GM12878 (cell line): Measurements from ENCODE around the gene POC1B. TPM values are rescaled to one million over a fixed set of nuclear protein-coding genes. Genes with fewer than 3 reads are reported as not detected.

Experiments
- CTCF ChIP-seq, 3 experiments: IDR thresholded peaks in 2 of 3; conservative IDR thresholded peaks in 1 of 3; 2 replicates each; pipeline ENCODE4 v1.5.1; 2011; ENCODE audit warnings: low read depth in 3 of 3, low read length in 3 of 3, mild to moderate bottlenecking in 3 of 3, control low read depth in 2 of 3, moderate library complexity in 2 of 3, inconsistent platforms in 1 of 3, mixed read lengths in 1 of 3; ENCODE audit not compliant: control insufficient read depth in 2 of 3, insufficient read depth in 1 of 3; ENCODE audit errors: extremely low read depth in 1 of 3
- IKZF1 ChIP-seq: fragments of 450-650 bp; conservative IDR thresholded peaks from 2 replicates; pipeline ENCODE4 v1.6.1; 2017; ENCODE audit warnings: antibody characterized with exemption, mild to moderate bottlenecking
- IRF3 ChIP-seq: fragments of 450-650 bp; IDR thresholded peaks from 2 replicates; pipeline ENCODE4 v1.6.1; 2014; ENCODE audit warnings: mild to moderate bottlenecking
- IRF4 ChIP-seq: IDR thresholded peaks from 2 replicates; pipeline ENCODE4 v1.6.1; 2011; ENCODE audit warnings: low read depth, low read length
- JUNB ChIP-seq: IDR thresholded peaks from 2 replicates; pipeline ENCODE4 v1.6.1; 2016; ENCODE audit warnings: antibody characterized with exemption, mild to moderate bottlenecking
- MEF2A ChIP-seq: IDR thresholded peaks from 2 replicates; pipeline ENCODE4 v1.6.1; 2011; ENCODE audit warnings: low read depth, mild to moderate bottlenecking, low read length, moderate library complexity; ENCODE audit not compliant: insufficient read depth
- MYC ChIP-seq: IDR thresholded peaks from 2 replicates; pipeline ENCODE4 v1.6.1; 2011; ENCODE audit warnings: mild to moderate bottlenecking, low read length, moderate library complexity, inconsistent platforms; ENCODE audit not compliant: insufficient read depth, insufficient replicate concordance, insufficient read length, severe bottlenecking
- TCF3 ChIP-seq: IDR thresholded peaks from 2 replicates; pipeline ENCODE4 v1.6.1; 2012; ENCODE audit warnings: low read depth, mild to moderate bottlenecking, low read length, borderline replicate concordance; ENCODE audit not compliant: insufficient read depth
- YY1 ChIP-seq: IDR thresholded peaks from 2 replicates; pipeline ENCODE4 v1.6.1; 2011; ENCODE audit warnings: low read depth, mild to moderate bottlenecking, low read length
- ZNF384 ChIP-seq: IDR thresholded peaks from 2 replicates; pipeline ENCODE4 v1.6.1; 2012; ENCODE audit warnings: low read depth, mild to moderate bottlenecking, low read length, improper control_type of control experiment, borderline replicate concordance
- polyA plus RNA-seq, 11 experiments: library from polyadenylated mRNA; depleted of rRNA in 4 of 11; unstranded in 6 of 11; stranded (reverse) in 5 of 11; fragments of >200 nt; fragmentation: Nextera tagmentation in 4 of 11; fragmentation: Illumina TruSeq in 1 of 11; extraction: Ambion mirVana in 4 of 11; extraction: Trizol in 1 of 11; gene quantifications; 1 replicate in 1 of 11; 2 replicates in 10 of 11; pipeline versions ENCODE4 v1.2.1 to v1.2.3, GENCODE V29; 2011 to 2016; ENCODE audit warnings: inconsistent platforms in 2 of 11, missing spikeins in 2 of 11, low read depth in 1 of 11
- total RNA-seq, 4 experiments: library from RNA; depleted of rRNA in 3 of 4; stranded (reverse); fragments of >200 nt in 3 of 4; fragmentation: Illumina TruSeq in 1 of 4; extraction: Trizol in 1 of 4; gene quantifications; 2 replicates each; pipeline versions ENCODE4 v1.2.1 to v1.2.3, GENCODE V29; 2013 to 2021
- TF ChIP-seq, protein P1 (sequence below): fragments of 450-650 bp; IDR thresholded peaks from 2 replicates; pipeline ENCODE4 v1.6.1; 2016; ENCODE audit warnings: mild to moderate bottlenecking
- TF ChIP-seq, protein P2 (sequence below): IDR thresholded peaks from 2 replicates; pipeline ENCODE4 v1.6.1; 2012; ENCODE audit warnings: improper control_type of control experiment, low read depth, low read length; ENCODE audit not compliant: insufficient replicate concordance

Gene POC1B
- total and polyA plus RNA-seq, 10 of the 15 experiments (the other 5 are each of a cell fraction or from before 2014, with no cell fraction given): 4.4 to 17.8 (median 11.3) TPM

DNA sequence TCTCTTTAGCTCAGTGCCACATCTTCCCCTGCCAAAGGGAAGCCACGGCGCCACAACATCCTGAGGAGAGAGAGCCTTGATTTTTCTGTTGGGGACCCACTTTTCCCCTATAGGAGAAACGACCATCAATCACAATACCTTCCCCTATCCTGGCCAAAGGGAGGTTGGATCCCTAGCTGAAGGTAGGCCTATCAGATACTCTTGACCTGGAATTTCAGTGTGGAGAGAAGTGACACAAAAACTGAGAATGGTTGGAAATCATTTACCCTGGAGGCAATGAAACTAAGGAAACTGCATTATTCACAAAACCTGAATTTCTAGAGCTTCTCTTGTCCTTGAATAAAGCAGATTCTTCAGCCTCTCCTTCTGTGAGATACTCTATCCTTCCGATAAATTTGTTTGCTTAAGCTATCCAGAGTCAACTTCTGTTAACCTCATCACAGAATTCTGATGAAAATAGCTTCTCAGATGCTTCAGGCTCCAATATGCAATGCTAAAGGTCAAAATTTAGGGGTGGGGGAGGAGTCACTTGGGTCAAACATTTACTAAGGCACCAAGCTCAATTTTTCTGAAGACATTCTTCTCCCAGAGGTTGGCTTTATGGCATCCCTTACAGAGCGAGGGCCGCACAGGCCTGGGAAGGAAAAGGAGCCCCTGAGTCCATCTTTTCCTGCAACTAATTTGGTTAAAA is 146.6 kb downstream of the POC1B start (continued):
- no peak for TF ChIP-seq CTCF (IDR thresholded peaks at IDR 0.05 in 2 of 3, conservative IDR thresholded peaks at IDR 0.05 in 1 of 3; ENCODE audit: control insufficient read depth in 2 of 3, extremely low read depth in 1 of 3, insufficient read depth in 1 of 3, low read depth in 3 of 3, low read length in 3 of 3)
- TF ChIP-seq JUNB: no peak
- TF ChIP-seq ZNF384: no peak
- TF ChIP-seq, protein P1, sequence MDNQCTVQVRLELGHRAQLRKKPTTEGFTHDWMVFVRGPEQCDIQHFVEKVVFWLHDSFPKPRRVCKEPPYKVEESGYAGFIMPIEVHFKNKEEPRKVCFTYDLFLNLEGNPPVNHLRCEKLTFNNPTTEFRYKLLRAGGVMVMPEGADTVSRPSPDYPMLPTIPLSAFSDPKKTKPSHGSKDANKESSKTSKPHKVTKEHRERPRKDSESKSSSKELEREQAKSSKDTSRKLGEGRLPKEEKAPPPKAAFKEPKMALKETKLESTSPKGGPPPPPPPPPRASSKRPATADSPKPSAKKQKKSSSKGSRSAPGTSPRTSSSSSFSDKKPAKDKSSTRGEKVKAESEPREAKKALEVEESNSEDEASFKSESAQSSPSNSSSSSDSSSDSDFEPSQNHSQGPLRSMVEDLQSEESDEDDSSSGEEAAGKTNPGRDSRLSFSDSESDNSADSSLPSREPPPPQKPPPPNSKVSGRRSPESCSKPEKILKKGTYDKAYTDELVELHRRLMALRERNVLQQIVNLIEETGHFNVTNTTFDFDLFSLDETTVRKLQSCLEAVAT: no peak
- no peak for TF ChIP-seq IRF3
- TF ChIP-seq TCF3: no peak
- TF ChIP-seq, protein P2, sequence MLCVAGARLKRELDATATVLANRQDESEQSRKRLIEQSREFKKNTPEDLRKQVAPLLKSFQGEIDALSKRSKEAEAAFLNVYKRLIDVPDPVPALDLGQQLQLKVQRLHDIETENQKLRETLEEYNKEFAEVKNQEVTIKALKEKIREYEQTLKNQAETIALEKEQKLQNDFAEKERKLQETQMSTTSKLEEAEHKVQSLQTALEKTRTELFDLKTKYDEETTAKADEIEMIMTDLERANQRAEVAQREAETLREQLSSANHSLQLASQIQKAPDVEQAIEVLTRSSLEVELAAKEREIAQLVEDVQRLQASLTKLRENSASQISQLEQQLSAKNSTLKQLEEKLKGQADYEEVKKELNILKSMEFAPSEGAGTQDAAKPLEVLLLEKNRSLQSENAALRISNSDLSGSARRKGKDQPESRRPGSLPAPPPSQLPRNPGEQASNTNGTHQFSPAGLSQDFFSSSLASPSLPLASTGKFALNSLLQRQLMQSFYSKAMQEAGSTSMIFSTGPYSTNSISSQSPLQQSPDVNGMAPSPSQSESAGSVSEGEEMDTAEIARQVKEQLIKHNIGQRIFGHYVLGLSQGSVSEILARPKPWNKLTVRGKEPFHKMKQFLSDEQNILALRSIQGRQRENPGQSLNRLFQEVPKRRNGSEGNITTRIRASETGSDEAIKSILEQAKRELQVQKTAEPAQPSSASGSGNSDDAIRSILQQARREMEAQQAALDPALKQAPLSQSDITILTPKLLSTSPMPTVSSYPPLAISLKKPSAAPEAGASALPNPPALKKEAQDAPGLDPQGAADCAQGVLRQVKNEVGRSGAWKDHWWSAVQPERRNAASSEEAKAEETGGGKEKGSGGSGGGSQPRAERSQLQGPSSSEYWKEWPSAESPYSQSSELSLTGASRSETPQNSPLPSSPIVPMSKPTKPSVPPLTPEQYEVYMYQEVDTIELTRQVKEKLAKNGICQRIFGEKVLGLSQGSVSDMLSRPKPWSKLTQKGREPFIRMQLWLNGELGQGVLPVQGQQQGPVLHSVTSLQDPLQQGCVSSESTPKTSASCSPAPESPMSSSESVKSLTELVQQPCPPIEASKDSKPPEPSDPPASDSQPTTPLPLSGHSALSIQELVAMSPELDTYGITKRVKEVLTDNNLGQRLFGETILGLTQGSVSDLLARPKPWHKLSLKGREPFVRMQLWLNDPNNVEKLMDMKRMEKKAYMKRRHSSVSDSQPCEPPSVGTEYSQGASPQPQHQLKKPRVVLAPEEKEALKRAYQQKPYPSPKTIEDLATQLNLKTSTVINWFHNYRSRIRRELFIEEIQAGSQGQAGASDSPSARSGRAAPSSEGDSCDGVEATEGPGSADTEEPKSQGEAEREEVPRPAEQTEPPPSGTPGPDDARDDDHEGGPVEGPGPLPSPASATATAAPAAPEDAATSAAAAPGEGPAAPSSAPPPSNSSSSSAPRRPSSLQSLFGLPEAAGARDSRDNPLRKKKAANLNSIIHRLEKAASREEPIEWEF: no peak
- TF ChIP-seq IKZF1: no peak
- no peak for TF ChIP-seq YY1
- TF ChIP-seq MEF2A: no peak
- no peak for TF ChIP-seq IRF4
- no peak for TF ChIP-seq MYC
